Suprapubic skin (tissue), 4 donors: ENCODE measurements around the gene SPATS2L. TPM values are rescaled to one million over a fixed set of nuclear protein-coding genes. Genes with fewer than 3 reads are reported as not detected.

ENCODE experiments used
- DNase-seq, 2 donors: peaks; one replicate each; pipeline ENCODE4 v3.0.0-alpha.2; 2019; ENCODE audit warnings: low spot score in 2 of 2
- H3K27ac ChIP-seq: fragments of 200-600 bp; sonication (generic); one replicate; pipeline ENCODE4 v1.5.1; 2019
- H3K27me3 ChIP-seq: fragments of 200-600 bp; sonication (generic); one replicate; pipeline ENCODE4 v1.5.1; 2019
- H3K36me3 ChIP-seq: fragments of 200-600 bp; sonication (generic); one replicate; pipeline ENCODE4 v1.5.1; 2019
- H3K4me1 ChIP-seq: fragments of 200-600 bp; sonication (generic); one replicate; pipeline ENCODE4 v1.5.1; 2019
- H3K4me3 ChIP-seq: fragments of 200-600 bp; sonication (generic); one replicate; pipeline ENCODE4 v1.5.1; 2019; ENCODE audit warnings: mild to moderate bottlenecking
- H3K9me3 ChIP-seq: fragments of 200-600 bp; sonication (generic); one replicate; pipeline ENCODE4 v1.5.1; 2019
- CTCF ChIP-seq, 2 donors: fragments of 200-600 bp in 1 of 2; fragments of 450-650 bp in 1 of 2; sonication (generic) in 1 of 2; IDR thresholded peaks; one replicate each; pipeline ENCODE4 v1.5.1; 2016 to 2019; ENCODE audit warnings: antibody characterized with exemption in 2 of 2, mild to moderate bottlenecking in 1 of 2, moderate library complexity in 1 of 2
- EP300 ChIP-seq: sonication (generic); formaldehyde crosslinking; IDR thresholded peaks from one replicate; pipeline ENCODE4 v1.6.1; 2017; ENCODE audit warnings: antibody characterized with exemption
- POLR2A ChIP-seq, 2 donors: fragments of 450-650 bp; IDR thresholded peaks; one replicate each; pipeline ENCODE4 v1.6.1; 2017; ENCODE audit warnings: antibody characterized with exemption in 2 of 2, mild to moderate bottlenecking in 2 of 2, moderate library complexity in 2 of 2
- POLR2AphosphoS5 ChIP-seq, 3 donors: sonication (generic); formaldehyde crosslinking; IDR thresholded peaks; one replicate each; pipeline ENCODE4 v1.6.1; 2017; ENCODE audit warnings: antibody characterized with exemption in 3 of 3
- WGBS: methylation state at CpG from one replicate; pipeline ENCODE4 v1.1.5; 2018; 5-methylcytosine and 5-hydroxymethylcytosine counted together
- total RNA-seq, 4 donors: library from RNA; depleted of rRNA; stranded (reverse); fragments of >200 nt; gene quantifications; one replicate each; pipeline ENCODE4 v1.1.0, GENCODE V29; 2016

SPATS2L gene
- total RNA-seq, 4 donors from 2014 or later = 39.9 to 104 (median 57.7) TPM

GRCh38 chr2:200307724-200308545, 1.4 kb downstream of the SPATS2L start:
- Histone ChIP-seq H3K27me3 (no peaks in the 10 kb centered on the region), H3K4me3 (peak overlapping the region; percentile 98), H3K36me3 (no peaks in the 10 kb centered on the region), H3K27ac (peak overlapping the region; percentile 96), H3K4me1 (peaks cover 42% of the 10 kb centered on the region), H3K9me3 (no peaks in the 10 kb centered on the region)
- TF ChIP-seq CTCF (IDR thresholded peaks at IDR 0.05) = no peak
- no peak for TF ChIP-seq POLR2A (IDR thresholded peaks at IDR 0.05)
- TF ChIP-seq EP300 = no peak
- no peak for TF ChIP-seq POLR2AphosphoS5 (IDR thresholded peaks at IDR 0.05)
- DNase-seq = no peak
- WGBS = 3% methylated on average over 20 of the region's 20 CpGs

- H3K4me1 ChIP-seq = peaks cover 42% of the 10 kb centered on the region
- DNase-seq = no peak
- no peaks in the 10 kb centered on the region for H3K36me3 ChIP-seq
- H3K27ac ChIP-seq = peak overlapping the region; percentile 96
- 50% methylated on average over 5 of the region's 5 CpGs for WGBS
- no peaks in the 10 kb centered on the region for H3K9me3 ChIP-seq
- no peak for TF ChIP-seq EP300
- TF ChIP-seq POLR2A (IDR thresholded peaks at IDR 0.05) = no peak
- TF ChIP-seq POLR2AphosphoS5 (IDR thresholded peaks at IDR 0.05) = no peak
- TF ChIP-seq CTCF (IDR thresholded peaks at IDR 0.05) = no peak
- H3K4me3 ChIP-seq = peak overlapping the region; percentile 98
- H3K27me3 ChIP-seq = no peaks in the 10 kb centered on the region
Observed at GRCh38 chr2:200308546-200309295, 2.2 kb downstream of the SPATS2L start.

GRCh38 chr2:200309296-200310049, 3.0 kb downstream of the SPATS2L start:
- no peak overlapping the region for H3K27ac ChIP-seq
- no peak for TF ChIP-seq EP300
- TF ChIP-seq POLR2A (IDR thresholded peaks at IDR 0.05) = no peak
- no peak for TF ChIP-seq POLR2AphosphoS5 (IDR thresholded peaks at IDR 0.05)
- TF ChIP-seq CTCF (IDR thresholded peaks at IDR 0.05) = no peak
- DNase-seq = no peak
- H3K36me3 ChIP-seq = no peaks in the 10 kb centered on the region
- WGBS = 88% methylated on average over 1 of the region's 1 CpG
- H3K27me3 ChIP-seq = no peaks in the 10 kb centered on the region
- H3K4me1 ChIP-seq = peaks cover 43% of the 10 kb centered on the region
- no peak overlapping the region for H3K4me3 ChIP-seq
- no peaks in the 10 kb centered on the region for H3K9me3 ChIP-seq

- Histone ChIP-seq H3K27me3 (no peaks in the 10 kb centered on the region), H3K27ac (no peak overlapping the region), H3K9me3 (no peaks in the 10 kb centered on the region), H3K36me3 (no peaks in the 10 kb centered on the region), H3K4me3 (no peak overlapping the region), H3K4me1 (peaks cover 40% of the 10 kb centered on the region)
- WGBS = 90% methylated on average over 2 of the region's 2 CpGs
- TF ChIP-seq POLR2AphosphoS5 (IDR thresholded peaks at IDR 0.05) = no peak
- TF ChIP-seq CTCF (IDR thresholded peaks at IDR 0.05) = no peak
- no peak for TF ChIP-seq EP300
- no peak for TF ChIP-seq POLR2A (IDR thresholded peaks at IDR 0.05)
- DNase-seq = no peak
Observed at GRCh38 chr2:200310545-200310971, 4.1 kb downstream of the SPATS2L start.
